GM18498 (cell line): ENCODE results near the gene EMX1.

Experiments used
- ATAC-seq: cut with Tn5 transposase; IDR thresholded peaks from one replicate; pipeline ENCODE4 v1.9.1; 2021; ENCODE audit warnings: mild to moderate bottlenecking, moderate library complexity; ENCODE audit not compliant: unreplicated experiment

Gene EMX1

DNA sequence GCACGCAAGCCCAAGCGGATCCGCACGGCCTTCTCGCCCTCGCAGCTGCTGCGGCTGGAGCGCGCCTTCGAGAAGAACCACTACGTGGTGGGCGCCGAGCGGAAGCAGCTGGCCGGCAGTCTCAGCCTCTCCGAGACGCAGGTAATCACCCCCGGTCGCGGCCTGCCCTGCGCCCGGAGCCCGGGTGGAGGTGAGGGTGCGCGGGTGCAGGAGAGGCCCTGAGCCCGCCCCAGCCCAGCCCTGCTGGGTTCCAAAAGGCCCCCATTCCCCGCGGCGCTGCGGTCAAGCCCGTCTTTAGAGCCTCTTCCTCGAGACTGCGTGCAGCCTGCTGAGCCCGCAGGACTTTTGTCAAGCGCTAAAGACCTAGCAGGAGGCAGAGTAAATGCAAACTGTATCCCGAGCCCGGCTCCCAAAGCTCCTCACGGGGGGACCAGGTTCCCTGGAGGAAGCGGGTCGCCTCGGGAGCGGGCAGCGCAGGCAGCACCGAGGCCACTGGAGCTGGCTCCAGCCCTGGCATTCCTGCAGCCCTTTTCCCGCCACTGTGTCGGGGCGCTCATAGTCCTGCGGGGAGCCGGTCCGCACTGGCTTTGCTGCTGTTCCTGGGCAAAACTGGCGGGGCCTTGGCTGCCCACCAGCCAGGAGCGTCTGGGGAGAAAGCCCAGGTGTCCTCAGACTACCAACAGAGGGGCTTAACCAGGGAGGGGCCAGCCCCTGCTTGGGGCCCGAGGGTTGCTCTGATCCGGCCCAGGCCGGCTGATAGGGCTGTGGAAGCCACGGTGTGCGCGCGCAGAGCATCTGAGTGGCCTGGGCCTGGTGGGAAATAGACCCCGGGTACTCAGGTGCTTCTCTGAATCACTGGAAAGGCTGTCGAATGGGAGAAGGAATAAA is 7.3 kb downstream of the EMX1 start:
- ATAC-seq = peak; percentile 51

DNA sequence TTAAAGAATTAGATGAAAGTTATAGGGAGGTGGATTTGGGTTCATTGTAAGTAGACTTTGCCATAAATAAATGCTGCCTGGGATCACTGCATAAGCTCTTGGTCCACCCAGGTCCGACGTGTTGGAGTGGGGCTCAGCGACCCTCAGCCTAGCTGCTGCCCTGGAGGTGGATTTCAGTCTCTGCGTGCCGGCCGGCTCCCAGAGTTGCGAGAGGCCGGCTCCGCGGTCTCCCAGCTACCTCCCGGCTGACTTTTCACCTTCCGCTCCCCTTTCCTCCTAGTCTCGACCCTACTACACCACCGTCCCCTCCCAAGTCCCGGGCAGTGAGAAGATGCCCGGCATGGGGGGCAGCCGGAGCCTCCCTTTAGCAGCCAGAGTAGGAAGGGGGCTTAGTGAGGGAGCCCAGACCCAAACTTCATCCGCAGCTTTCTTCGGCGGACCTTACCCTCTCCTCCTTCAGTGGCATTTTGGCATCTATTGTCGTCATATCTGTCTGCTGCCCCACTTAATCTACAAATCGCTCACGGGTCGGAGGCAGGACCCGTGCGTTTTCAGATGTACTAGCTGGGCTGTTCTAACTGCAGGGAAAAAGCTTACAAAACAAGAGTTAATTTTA is 8.1 kb downstream of the EMX1 start:
- no peak for ATAC-seq

DNA sequence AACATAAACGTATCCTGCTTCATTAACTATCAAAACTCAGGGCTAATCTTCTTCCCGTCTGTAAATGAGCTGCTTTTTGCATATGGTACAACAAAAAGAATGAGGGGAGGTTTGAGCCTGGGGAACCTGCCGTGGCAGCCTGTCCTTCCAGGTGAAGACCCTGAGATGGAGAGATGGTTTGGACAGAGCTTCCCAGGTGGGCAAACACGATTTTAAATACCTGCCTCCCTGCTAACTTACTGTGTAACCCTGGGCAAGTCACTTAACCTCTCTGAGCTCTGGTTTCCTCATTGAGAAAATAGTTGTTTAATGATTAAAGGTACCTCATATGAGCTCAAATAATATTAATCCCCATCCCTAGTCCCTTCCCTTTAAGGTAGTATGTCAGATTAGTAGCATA is 9.0 kb downstream of the EMX1 start:
- ATAC-seq = no peak

GRCh38 chr2:72926811-72927465 is 9.6 kb downstream of the EMX1 start:
- no peak for ATAC-seq

- ATAC-seq = no peak
Observed at GRCh38 chr2:72927619-72928550, 10.6 kb downstream of the EMX1 start.

DNA sequence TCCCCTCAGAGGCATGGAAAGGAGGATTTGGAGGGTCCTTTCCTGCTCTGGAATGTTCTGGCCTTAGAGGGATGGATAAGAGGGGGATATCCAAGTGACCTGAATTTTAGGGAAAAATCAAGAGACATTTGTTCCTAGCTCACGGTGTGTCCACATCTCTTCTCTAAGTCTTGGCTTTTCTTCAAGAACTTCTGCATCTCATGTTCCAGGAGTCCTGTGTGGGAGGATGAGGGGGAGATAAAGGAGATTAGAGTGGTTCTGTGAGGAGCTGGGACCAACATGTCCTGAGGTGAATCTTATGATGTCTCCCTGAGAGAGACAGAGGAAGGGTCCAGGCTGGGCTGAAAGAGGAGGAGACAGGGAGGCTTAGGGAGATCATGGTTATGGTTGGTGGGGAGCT is 11.7 kb downstream of the EMX1 start:
- ATAC-seq = no peak

DNA sequence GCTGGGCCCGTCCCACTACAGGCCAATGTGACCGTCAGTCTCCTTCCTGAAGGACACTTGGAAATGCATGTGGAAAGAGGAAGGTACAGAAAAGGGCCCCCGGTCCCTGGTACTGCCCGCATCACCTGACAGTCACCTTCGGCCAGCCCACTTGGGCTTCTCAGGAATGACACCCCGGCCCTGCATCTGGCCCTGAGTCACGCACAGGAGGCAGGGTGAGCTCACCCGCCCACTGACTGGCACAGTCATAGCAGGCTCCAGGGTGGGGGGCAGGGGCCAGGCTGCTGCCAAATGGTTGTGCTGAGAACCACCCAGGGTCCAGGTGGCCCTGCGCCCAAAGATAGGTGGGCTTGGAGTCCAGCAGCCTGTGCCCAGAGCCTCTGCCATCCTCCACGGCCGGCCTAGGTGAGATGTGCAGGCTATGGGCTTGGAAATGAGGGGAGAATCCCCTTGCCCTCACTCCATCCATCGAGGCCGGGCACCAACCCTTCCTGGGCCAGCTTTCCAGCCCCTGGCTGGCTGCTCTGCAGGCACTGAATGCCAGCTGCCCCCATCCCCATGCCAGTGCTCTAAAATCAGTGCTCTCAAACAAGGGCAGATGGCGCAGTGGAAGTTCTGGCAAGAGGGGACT is 14.1 kb downstream of the EMX1 start:
- no peak for ATAC-seq

DNA sequence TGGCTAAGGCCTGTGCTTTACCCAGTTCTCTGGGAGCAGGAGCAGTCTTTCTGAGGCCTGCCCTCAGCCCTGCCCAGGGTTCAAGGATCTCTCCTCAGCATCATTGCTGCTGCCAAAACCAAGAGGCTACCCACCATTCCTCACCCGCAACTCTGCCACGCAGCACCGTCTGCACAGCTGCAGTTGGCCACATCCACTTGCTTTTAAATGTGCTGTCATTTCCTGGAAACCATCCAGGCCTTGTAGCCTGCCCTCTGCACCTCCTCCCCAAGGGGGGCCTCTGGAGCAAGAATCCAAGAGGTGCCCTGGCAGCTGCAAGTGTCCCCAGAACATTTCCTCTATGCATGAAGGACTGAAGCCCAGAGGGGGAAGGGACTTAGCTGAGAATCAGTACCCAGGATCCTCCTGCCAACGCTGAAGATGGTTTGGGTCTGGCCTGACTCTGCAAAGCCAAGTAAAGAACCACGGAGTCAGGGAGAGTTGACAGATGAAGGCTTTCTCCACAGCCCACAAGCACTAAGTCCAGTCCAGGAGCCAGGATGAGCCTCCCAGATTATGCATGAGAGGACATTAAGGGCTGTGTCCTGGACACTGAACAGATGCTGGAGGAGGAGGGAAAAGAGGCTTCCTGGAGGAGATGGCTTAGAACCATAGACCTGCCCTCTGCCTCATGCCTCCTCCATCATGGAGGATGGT is 14.9 kb downstream of the EMX1 start:
- ATAC-seq = no peak

GRCh38 chr2:72932805-72933204 is 15.5 kb downstream of the EMX1 start:
- no peak for ATAC-seq

GRCh38 chr2:72933207-72933606 is 15.9 kb downstream of the EMX1 start:
- no peak for ATAC-seq

DNA sequence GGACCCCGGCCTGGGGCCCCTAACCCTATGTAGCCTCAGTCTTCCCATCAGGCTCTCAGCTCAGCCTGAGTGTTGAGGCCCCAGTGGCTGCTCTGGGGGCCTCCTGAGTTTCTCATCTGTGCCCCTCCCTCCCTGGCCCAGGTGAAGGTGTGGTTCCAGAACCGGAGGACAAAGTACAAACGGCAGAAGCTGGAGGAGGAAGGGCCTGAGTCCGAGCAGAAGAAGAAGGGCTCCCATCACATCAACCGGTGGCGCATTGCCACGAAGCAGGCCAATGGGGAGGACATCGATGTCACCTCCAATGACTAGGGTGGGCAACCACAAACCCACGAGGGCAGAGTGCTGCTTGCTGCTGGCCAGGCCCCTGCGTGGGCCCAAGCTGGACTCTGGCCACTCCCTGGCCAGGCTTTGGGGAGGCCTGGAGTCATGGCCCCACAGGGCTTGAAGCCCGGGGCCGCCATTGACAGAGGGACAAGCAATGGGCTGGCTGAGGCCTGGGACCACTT is 16.4 kb downstream of the EMX1 start:
- no peak for ATAC-seq

GRCh38 chr2:72934683-72935610 is 17.6 kb downstream of the EMX1 start:
- peak; percentile 76 for ATAC-seq

- ATAC-seq = no peak
Observed at GRCh38 chr2:72935611-72935957, 18.3 kb downstream of the EMX1 start.

GRCh38 chr2:72936660-72937355 is 19.5 kb downstream of the EMX1 start:
- no peak for ATAC-seq

GRCh38 chr2:72937356-72937669 is 20.0 kb downstream of the EMX1 start:
- ATAC-seq = no peak

DNA sequence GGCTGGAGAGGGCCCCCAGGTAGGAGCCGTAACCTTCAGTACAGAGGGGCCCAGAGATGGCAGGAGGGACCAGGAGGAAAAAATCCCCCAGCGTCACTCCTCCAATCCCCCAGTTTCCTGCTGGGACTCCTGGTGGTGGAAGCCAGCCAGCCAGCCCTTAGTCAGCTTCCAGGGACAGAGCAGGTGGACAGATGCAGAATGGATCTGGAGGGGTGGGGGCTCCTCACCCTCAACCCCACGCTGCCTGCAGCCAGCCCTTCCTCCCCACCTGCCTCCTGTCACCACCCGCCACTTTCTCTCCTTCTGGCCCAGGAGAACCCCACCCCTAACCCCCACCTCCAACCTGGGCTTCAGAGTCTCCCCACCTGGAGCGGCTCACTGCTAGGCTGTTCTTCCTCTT is 21.1 kb downstream of the EMX1 start:
- no peak for ATAC-seq

DNA sequence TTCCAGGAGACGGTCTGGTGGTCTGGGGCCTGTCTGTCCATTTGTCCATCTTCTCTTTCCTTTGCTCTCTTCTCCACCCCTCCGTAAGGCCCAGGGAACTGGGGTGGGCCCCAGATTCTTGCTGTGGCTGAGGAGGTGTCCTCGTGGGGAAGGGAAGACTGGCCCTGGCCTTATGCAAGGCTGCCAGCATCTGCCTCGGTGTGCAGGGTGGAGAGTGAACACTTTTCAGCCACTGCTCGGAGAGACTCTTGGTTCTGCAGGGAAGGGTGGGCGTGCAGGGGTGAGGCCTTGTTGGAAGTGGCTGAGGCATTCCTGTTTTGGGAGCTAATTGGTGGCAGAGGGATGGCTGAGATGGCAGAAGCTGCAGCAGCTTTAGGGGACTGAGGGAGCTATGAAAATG is 23.0 kb downstream of the EMX1 start:
- ATAC-seq = no peak

DNA sequence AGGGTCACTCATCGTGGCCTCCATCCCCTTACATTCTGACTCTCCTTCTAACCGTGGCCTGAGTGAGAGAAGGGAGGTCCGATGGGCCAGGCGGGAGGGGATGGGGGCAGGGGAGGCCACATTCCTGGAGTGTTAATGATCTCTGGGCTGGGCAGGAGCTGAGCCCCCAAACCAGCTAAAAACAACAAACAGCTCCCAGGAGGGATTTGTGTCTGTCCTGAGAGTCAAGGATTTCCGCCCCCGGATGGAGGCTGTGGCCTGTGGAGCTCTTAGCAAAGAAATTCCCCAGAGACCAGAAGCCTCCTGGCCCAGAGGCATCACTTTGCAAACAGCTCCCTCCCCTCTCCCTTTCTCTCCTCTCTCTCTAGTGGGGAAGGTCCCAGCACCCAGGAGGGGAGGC is 23.5 kb downstream of the EMX1 start:
- no peak for ATAC-seq
